ENCODE data around the gene PIM3.

DNA sequence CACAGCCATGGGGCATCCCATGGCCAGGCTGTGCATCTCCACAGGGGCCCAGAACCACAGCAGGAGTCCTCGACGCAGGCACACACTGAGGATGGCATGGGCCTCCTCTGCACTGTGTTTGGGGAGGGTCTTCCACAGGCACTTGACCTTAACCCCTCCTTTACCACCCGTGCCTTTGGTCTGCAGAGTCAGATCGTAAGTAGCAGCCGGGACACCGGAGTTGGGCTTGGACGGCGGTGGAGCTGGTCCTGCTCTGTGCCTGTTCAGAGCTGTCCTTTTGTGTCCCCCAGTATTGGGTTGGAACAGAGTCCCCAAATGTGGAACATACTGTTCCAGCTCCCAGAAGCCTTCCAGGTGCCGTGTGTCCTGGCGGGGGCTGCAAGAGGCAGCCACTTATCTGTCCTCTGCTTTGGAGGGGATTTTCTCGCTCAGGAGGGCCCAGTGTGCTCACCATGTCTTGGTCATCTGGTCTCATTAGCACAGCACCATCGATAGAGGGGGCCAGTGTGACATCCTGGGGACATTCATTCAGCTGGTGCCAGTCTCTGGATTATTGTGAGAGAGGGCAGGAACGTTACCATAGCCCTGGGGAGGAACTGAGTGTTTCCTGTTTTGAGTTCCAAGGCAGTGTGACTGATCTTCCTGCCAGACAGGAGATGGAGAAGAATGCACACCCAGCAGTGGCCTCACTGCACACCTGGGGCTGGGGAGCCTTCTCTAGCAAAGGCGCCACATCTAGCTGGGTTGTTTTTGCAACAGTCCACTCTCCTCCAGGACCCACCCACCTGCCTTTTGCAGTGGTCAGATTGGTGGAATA lies 29.8 kb upstream of the PIM3 start:
- TF ChIP-seq, protein P1, sequence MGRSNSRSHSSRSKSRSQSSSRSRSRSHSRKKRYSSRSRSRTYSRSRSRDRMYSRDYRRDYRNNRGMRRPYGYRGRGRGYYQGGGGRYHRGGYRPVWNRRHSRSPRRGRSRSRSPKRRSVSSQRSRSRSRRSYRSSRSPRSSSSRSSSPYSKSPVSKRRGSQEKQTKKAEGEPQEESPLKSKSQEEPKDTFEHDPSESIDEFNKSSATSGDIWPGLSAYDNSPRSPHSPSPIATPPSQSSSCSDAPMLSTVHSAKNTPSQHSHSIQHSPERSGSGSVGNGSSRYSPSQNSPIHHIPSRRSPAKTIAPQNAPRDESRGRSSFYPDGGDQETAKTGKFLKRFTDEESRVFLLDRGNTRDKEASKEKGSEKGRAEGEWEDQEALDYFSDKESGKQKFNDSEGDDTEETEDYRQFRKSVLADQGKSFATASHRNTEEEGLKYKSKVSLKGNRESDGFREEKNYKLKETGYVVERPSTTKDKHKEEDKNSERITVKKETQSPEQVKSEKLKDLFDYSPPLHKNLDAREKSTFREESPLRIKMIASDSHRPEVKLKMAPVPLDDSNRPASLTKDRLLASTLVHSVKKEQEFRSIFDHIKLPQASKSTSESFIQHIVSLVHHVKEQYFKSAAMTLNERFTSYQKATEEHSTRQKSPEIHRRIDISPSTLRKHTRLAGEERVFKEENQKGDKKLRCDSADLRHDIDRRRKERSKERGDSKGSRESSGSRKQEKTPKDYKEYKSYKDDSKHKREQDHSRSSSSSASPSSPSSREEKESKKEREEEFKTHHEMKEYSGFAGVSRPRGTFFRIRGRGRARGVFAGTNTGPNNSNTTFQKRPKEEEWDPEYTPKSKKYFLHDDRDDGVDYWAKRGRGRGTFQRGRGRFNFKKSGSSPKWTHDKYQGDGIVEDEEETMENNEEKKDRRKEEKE (IDR thresholded peaks at IDR 0.05), result no peak
- TF ChIP-seq ATF7 (IDR thresholded peaks at IDR 0.05; ENCODE audit: low read depth), result no peak
